Tibial nerve (tissue), 4 donors: ENCODE measurements around the gene CLDN25. TPM values are rescaled to one million over a fixed set of nuclear protein-coding genes. Genes with fewer than 3 reads are reported as not detected.
"Not testable (repeated sequence)": the region's sequence is repeated elsewhere in the genome, so short reads cannot be mapped to it uniquely, and the experiment has no call there.

Experiments used
- DNase-seq, 2 donors: peaks; one replicate each; pipeline ENCODE4 v3.0.0-alpha.2; 2019; ENCODE audit warnings: low spot score in 2 of 2
- H3K27ac ChIP-seq, 4 donors: fragments of 200-600 bp; sonication (generic) in 3 of 4; one replicate each; pipeline ENCODE4 v1.5.1; 2017 to 2019; ENCODE audit warnings: mild to moderate bottlenecking in 1 of 4
- H3K27me3 ChIP-seq, 2 donors: fragments of 200-600 bp; sonication (generic) in 1 of 2; one replicate each; pipeline versions ENCODE4 v1.5.1 to v1.6.0; 2017 to 2019
- H3K36me3 ChIP-seq, 3 donors: fragments of 200-600 bp; sonication (generic); one replicate each; pipeline ENCODE4 v1.5.1; 2018 to 2019
- H3K4me1 ChIP-seq, 4 donors: fragments of 200-600 bp; sonication (generic) in 3 of 4; one replicate each; pipeline ENCODE4 v1.5.1; 2017 to 2019
- H3K4me3 ChIP-seq, 4 donors: fragments of 200-600 bp; sonication (generic) in 3 of 4; one replicate each; pipeline ENCODE4 v1.5.1; 2017 to 2019; ENCODE audit warnings: mild to moderate bottlenecking in 1 of 4, moderate library complexity in 1 of 4
- H3K9me3 ChIP-seq, 4 donors: fragments of 200-600 bp; sonication (generic) in 3 of 4; one replicate each; pipeline ENCODE4 v1.5.1; 2017 to 2019
- CTCF ChIP-seq, 5 experiments: fragments of 200-600 bp in 3 of 5; fragments of 450-650 bp in 2 of 5; sonication (generic) in 3 of 5; IDR thresholded peaks; one replicate each; pipeline ENCODE4 v1.5.1; 2016 to 2019; ENCODE audit warnings: antibody characterized with exemption in 5 of 5, mild to moderate bottlenecking in 3 of 5, moderate library complexity in 2 of 5
- EP300 ChIP-seq, 2 donors: sonication (generic); formaldehyde crosslinking; IDR thresholded peaks; one replicate each; pipeline ENCODE4 v1.6.1; 2017; ENCODE audit warnings: antibody characterized with exemption in 2 of 2, mild to moderate bottlenecking in 1 of 2
- POLR2A ChIP-seq, 2 donors: fragments of 450-650 bp; IDR thresholded peaks; one replicate each; pipeline ENCODE4 v1.6.1; 2017; ENCODE audit warnings: antibody characterized with exemption in 2 of 2, mild to moderate bottlenecking in 2 of 2, moderate library complexity in 2 of 2
- WGBS, 2 donors: methylation state at CpG; one replicate each; pipeline ENCODE4 v1.1.5; 2018; 5-methylcytosine and 5-hydroxymethylcytosine counted together
- total RNA-seq, 4 donors: library from RNA; depleted of rRNA; stranded (reverse); fragments of >200 nt; gene quantifications; one replicate each; pipeline ENCODE4 v1.1.0, GENCODE V29; 2016

The CLDN25 gene
- total RNA-seq, 4 donors from 2014 or later, result not detected

GRCh38 chr11:113773416-113774173 is 6.0 kb upstream of the CLDN25 start, which contains the start of gene ZW10:
TSS of gene ZW10 (minus strand) at chr11:113773692. CDS start at chr11:113773666, 26 bp downstream.
- Histone ChIP-seq H3K4me3 (peak within 1 kb of the TSS; percentile 45 to 84 (median 60)), H3K27me3 (no peaks in the 10 kb centered on the region), H3K27ac (peak within 1 kb of the TSS; percentile 72 to 90 (median 78)), H3K4me1 (peaks cover 0 to 19% (median 4%) of the 10 kb centered on the region in 4 donors), H3K9me3 (no peaks in the 10 kb centered on the region), H3K36me3 (peaks cover 0 to 12% (median 0%) of the 10 kb centered on the region in 3 donors)
- 0% methylated on average over 36 to 39 of the region's 46 CpGs for WGBS, 2 donors
- TF ChIP-seq POLR2A (IDR thresholded peaks at IDR 0.05) (peak; percentile 22 to 42), CTCF (IDR thresholded peaks at IDR 0.05) (peak; percentile 77 to 83 (median 81)), EP300 (IDR thresholded peaks at IDR 0.05) (peak; percentile 79 to 90)
- peak; percentile 95 to 97 for DNase-seq

- TF ChIP-seq POLR2A (IDR thresholded peaks at IDR 0.05) (no peak), CTCF (IDR thresholded peaks at IDR 0.05) (no peak), EP300 (IDR thresholded peaks at IDR 0.05) (no peak)
- peaks cover 0 to 9% (median 0%) of the 10 kb centered on the region in 3 donors for H3K36me3 ChIP-seq
- peaks cover 0 to 19% (median 4%) of the 10 kb centered on the region in 4 donors for H3K4me1 ChIP-seq
- peak overlapping the region; percentile 72 to 90 (median 78) for H3K27ac ChIP-seq
- WGBS, 2 donors, result 0% methylated on average over 1 of the region's 1 CpG
- no peaks in the 10 kb centered on the region for H3K27me3 ChIP-seq
- no peak for DNase-seq
- no peaks in the 10 kb centered on the region for H3K9me3 ChIP-seq
- peak overlapping the region; percentile 45 to 84 (median 60) for H3K4me3 ChIP-seq
Measured at GRCh38 chr11:113774174-113774503, 5.5 kb upstream of the CLDN25 start.

- 41 to 46% methylated on average over 11 of the region's 11 CpGs for WGBS, 2 donors
- H3K9me3 ChIP-seq, result no peaks in the 10 kb centered on the region
- peak overlapping the region in 2 of 4 donors; percentile 27 to 53 for H3K27ac ChIP-seq
- H3K4me3 ChIP-seq, result no peak overlapping the region
- no peaks in the 10 kb centered on the region for H3K36me3 ChIP-seq
- peaks cover 0 to 6% (median 0%) of the 10 kb centered on the region in 4 donors for H3K4me1 ChIP-seq
- DNase-seq, result no peak
- no peak for TF ChIP-seq POLR2A (IDR thresholded peaks at IDR 0.05)
- peak in 1 of 2 donors; percentile 49 for TF ChIP-seq EP300 (IDR thresholded peaks at IDR 0.05)
- TF ChIP-seq CTCF (IDR thresholded peaks at IDR 0.05), result no peak
- no peaks in the 10 kb centered on the region for H3K27me3 ChIP-seq
Measured at GRCh38 chr11:113778111-113778910, 1.3 kb upstream of the CLDN25 start.

GRCh38 chr11:113781682-113782081 is 2.1 kb downstream of the CLDN25 start:
- TF ChIP-seq CTCF (IDR thresholded peaks at IDR 0.05) (no peak), POLR2A (IDR thresholded peaks at IDR 0.05) (no peak), EP300 (IDR thresholded peaks at IDR 0.05) (no peak)
- H3K27ac ChIP-seq, result no peak overlapping the region
- no peaks in the 10 kb centered on the region for H3K27me3 ChIP-seq
- WGBS, 2 donors, result 76 to 82% methylated on average over 5 of the region's 5 CpGs
- no peaks in the 10 kb centered on the region for H3K4me1 ChIP-seq
- H3K4me3 ChIP-seq, result no peak overlapping the region
- no peaks in the 10 kb centered on the region for H3K36me3 ChIP-seq
- no peaks in the 10 kb centered on the region for H3K9me3 ChIP-seq
- no peak for DNase-seq

GRCh38 chr11:113782134-113782533 is 2.5 kb downstream of the CLDN25 start:
- no peak for DNase-seq
- no peaks in the 10 kb centered on the region for H3K36me3 ChIP-seq
- no peaks in the 10 kb centered on the region for H3K4me1 ChIP-seq
- H3K27me3 ChIP-seq, result no peaks in the 10 kb centered on the region
- TF ChIP-seq CTCF (IDR thresholded peaks at IDR 0.05) (no peak), POLR2A (IDR thresholded peaks at IDR 0.05) (no peak), EP300 (IDR thresholded peaks at IDR 0.05) (no peak)
- WGBS, 2 donors, result 71 to 95% methylated on average over 1 of the region's 1 CpG
- H3K9me3 ChIP-seq, result no peaks in the 10 kb centered on the region
- no peak overlapping the region for H3K4me3 ChIP-seq
- no peak overlapping the region for H3K27ac ChIP-seq

GRCh38 chr11:113789016-113789415 is 9.4 kb downstream of the CLDN25 start:
- not testable (repeated sequence) for H3K9me3 ChIP-seq, H3K27ac ChIP-seq, H3K27me3 ChIP-seq, H3K4me1 ChIP-seq, DNase-seq, H3K36me3 ChIP-seq, H3K4me3 ChIP-seq
- 81 to 92% methylated on average over 22 of the region's 22 CpGs for WGBS, 2 donors
